Calu3 (cell line): Measurements from ENCODE around the gene SULT4A1. TPM values are rescaled to one million over a fixed set of nuclear protein-coding genes. Genes with fewer than 3 reads are reported as not detected.

Experiments
- BruUV-seq: library from RNA; stranded (reverse); fragments of 400-500 nt; replicated peaks from 2 replicates; lab custom pipeline; 2021; lab: Mats Ljungman, UMichigan
- CTCF ChIA-PET: fragments of 300-600 bp; sonication (Branson Sonifier 250); formaldehyde crosslinking; loops from one replicate; lab custom pipeline; 2022; ENCODE audit warnings: antibody characterized with exemption; lab: Charles Lee
- DNase-seq: peaks from one replicate; pipeline ENCODE4 v3.0.0; 2022
- H3K27ac Mint-ChIP-seq: one replicate; pipeline ENCODE4 v1.8.0; 2022; ENCODE audit warnings: mixed read lengths; ENCODE audit not compliant: unreplicated experiment
- H3K27me3 Mint-ChIP-seq: one replicate; pipeline ENCODE4 v1.8.0; 2022; ENCODE audit warnings: mixed read lengths; ENCODE audit not compliant: unreplicated experiment
- H3K36me3 Mint-ChIP-seq: one replicate; pipeline ENCODE4 v1.8.0; 2022; ENCODE audit warnings: mild to moderate bottlenecking, moderate library complexity, mixed read lengths; ENCODE audit not compliant: insufficient read depth, unreplicated experiment
- H3K4me1 Mint-ChIP-seq: one replicate; pipeline ENCODE4 v1.8.0; 2022; ENCODE audit warnings: mild to moderate bottlenecking, low read depth, mixed read lengths; ENCODE audit not compliant: unreplicated experiment
- H3K4me3 Mint-ChIP-seq: one replicate; pipeline ENCODE4 v1.8.0; 2022; ENCODE audit warnings: mild to moderate bottlenecking, low read depth, moderate library complexity, mixed read lengths; ENCODE audit not compliant: unreplicated experiment
- H3K9me3 Mint-ChIP-seq: one replicate; pipeline ENCODE4 v1.8.0; 2022; ENCODE audit warnings: low read depth, mixed read lengths; ENCODE audit not compliant: unreplicated experiment
- CTCF ChIP-seq: fragments of 200-600 bp; IDR thresholded peaks from one replicate; pipeline ENCODE4 v1.8.0; 2022; ENCODE audit warnings: antibody characterized with exemption; ENCODE audit not compliant: unreplicated experiment
- intact Hi-C: fragments of 100-400 bp; cut with micrococcal nuclease; formaldehyde crosslinking; loops from one replicate; pipeline ENCODE4 v1.10.0; 2022; ENCODE audit not compliant: unreplicated experiment
- total RNA-seq: library from RNA; stranded (reverse); gene quantifications from 2 replicates; pipeline ENCODE4 v1.2.3, GENCODE V29; 2022

The SULT4A1 gene
- total RNA-seq, 1 experiment from 2014 or later: 9.1 TPM

GRCh38 chr22:43814264-43814663 is 48.0 kb downstream of the SULT4A1 start:
- no TSS peak for BruUV-seq
- peaks cover 33% of the 10 kb centered on the region for H3K36me3 Mint-ChIP-seq
- no peak overlapping the region for H3K27ac Mint-ChIP-seq
- CTCF ChIA-PET: no interaction called here
- TF ChIP-seq CTCF: no peak
- intact Hi-C loops: no loop called here
- H3K27me3 Mint-ChIP-seq: no peaks in the 10 kb centered on the region
- no peak for DNase-seq
- no peaks in the 10 kb centered on the region for H3K9me3 Mint-ChIP-seq
- H3K4me3 Mint-ChIP-seq: no peak overlapping the region
- peaks cover 28% of the 10 kb centered on the region for H3K4me1 Mint-ChIP-seq

DNA sequence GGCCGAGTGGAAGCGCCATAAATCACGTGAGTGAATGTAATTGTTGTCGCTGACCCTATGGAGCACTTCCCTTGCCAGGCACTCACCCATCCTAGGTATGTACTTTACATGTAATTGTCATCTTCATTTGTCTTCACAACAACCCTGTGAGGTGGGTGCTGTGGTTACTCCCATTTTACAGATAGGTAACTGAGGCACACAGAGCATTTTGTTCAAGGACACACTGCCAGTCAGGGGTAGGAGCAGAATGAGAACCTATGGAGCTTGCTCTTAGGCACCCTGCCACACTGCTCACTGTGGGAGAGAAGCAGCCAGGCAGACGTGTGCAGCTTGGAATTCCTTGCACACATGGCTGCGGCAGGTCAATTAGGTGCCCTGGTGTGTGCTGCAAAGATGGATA is 49.4 kb downstream of the SULT4A1 start:
- DNase-seq: no peak
- Mint-ChIP-seq H3K27ac (peak overlapping the region; percentile 90), H3K27me3 (no peaks in the 10 kb centered on the region), H3K4me1 (peaks cover 28% of the 10 kb centered on the region), H3K4me3 (peak overlapping the region; percentile 90), H3K36me3 (peaks cover 33% of the 10 kb centered on the region), H3K9me3 (no peaks in the 10 kb centered on the region)
- TF ChIP-seq CTCF: no peak
- no TSS peak for BruUV-seq
- CTCF ChIA-PET: no interaction called here
- intact Hi-C loops: no loop called here

GRCh38 chr22:43812149-43812842 is 50.0 kb downstream of the SULT4A1 start, which contains the start of gene EFCAB6:
EFCAB6 (minus strand) TSS chr22:43812305; CDS start chr22:43782318, 29,987 bp downstream.
- CTCF ChIA-PET: interaction anchor here (0.6 to 1.1 kb wide), 3 partner anchors 16 to 48 kb away, joined by 3 to 5 read pairs (median 4); no protein-coding TSS in a partner anchor
- TSS peak; percentile 82 for BruUV-seq

GRCh38 chr22:43811777-43812148 is 50.5 kb downstream of the SULT4A1 start:
- H3K36me3 Mint-ChIP-seq: peaks cover 33% of the 10 kb centered on the region
- DNase-seq: no peak
- CTCF ChIA-PET: interaction anchor here (0.6 to 1.1 kb wide), 3 partner anchors 15 to 48 kb away, joined by 3 to 5 read pairs (median 4); no protein-coding TSS in a partner anchor

More at GRCh38 chr22:43812149-43812842, 50.0 kb downstream of the SULT4A1 start, which contains the start of gene EFCAB6:
- peak; percentile 94 for DNase-seq
- H3K36me3 Mint-ChIP-seq: peaks cover 33% of the 10 kb centered on the region
- no peak for TF ChIP-seq CTCF
- H3K4me3 Mint-ChIP-seq: peak within 1 kb of the TSS; percentile 90
- intact Hi-C loops: no loop called here
- peaks cover 28% of the 10 kb centered on the region for H3K4me1 Mint-ChIP-seq
- H3K27ac Mint-ChIP-seq: peak within 1 kb of the TSS; percentile 90
- H3K9me3 Mint-ChIP-seq: no peaks in the 10 kb centered on the region
- no peaks in the 10 kb centered on the region for H3K27me3 Mint-ChIP-seq

More at GRCh38 chr22:43811777-43812148, 50.5 kb downstream of the SULT4A1 start:
- TF ChIP-seq CTCF: no peak
- intact Hi-C loops: no loop called here
- Mint-ChIP-seq H3K4me3 (peak overlapping the region; percentile 90), H3K27ac (peak overlapping the region; percentile 90), H3K27me3 (no peaks in the 10 kb centered on the region), H3K9me3 (no peaks in the 10 kb centered on the region), H3K4me1 (peaks cover 28% of the 10 kb centered on the region)
- no TSS peak for BruUV-seq
